ENCODE data around the gene KRT6A. TPM values are rescaled to one million over a fixed set of nuclear protein-coding genes. Genes with fewer than 3 reads are reported as not detected.
"Not testable (repeated sequence)": the region's sequence is repeated elsewhere in the genome, so short reads cannot be mapped to it uniquely, and the experiment has no call there.

Gene KRT6A
- total RNA-seq, 1 donor from 2014 or later: not detected

GRCh38 chr12:52502877-52503276 lies 9.8 kb upstream of the KRT6A start:
- no peak for DNase-seq (ENCODE audit: low read depth)

GRCh38 chr12:52501490-52501889 lies 8.4 kb upstream of the KRT6A start:
- DNase-seq (ENCODE audit: low read depth): no peak

GRCh38 chr12:52500574-52500973 lies 7.5 kb upstream of the KRT6A start:
- peak; percentile 60 for DNase-seq (ENCODE audit: low read depth)

GRCh38 chr12:52499806-52500560 lies 6.9 kb upstream of the KRT6A start:
- no peak for DNase-seq (ENCODE audit: low read depth)

DNA sequence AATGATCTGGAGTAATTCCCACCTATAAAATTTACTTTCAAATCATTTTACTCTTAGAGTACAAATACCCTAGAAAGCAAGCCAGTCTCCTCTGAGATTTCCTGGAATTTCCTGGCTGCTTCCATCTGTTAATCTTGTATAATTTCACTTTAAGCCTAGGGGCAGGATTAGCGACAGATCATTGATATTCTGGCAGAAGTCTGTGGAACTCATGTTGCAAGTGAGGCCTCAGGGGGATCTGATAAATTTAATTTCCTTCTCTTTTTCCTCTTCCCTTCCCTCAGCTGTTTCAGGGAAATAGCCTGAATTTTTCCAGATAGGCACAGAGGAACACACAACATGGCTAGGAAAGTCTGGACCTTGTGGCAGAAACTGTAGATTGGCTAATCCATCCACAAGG lies 5.9 kb upstream of the KRT6A start:
- no peak for DNase-seq (ENCODE audit: low read depth)

DNA sequence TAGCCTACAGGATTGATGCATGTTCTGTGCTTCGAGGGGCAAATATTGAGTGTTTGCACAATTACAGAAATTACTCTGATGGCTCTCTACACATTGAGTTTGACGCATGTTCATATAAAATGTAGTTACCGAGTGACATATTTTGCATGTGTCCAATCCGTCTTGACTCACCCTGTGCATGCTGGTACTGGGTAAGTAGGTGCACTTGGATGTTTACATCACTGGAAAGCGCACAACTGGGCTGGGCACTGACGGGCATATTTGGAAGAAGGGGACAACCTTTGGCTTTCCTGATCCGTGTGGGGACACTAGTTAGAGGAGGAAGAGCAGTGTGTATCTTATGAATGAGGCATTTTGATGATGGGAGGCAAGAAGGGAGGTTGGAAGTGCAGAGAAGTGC lies 4.9 kb upstream of the KRT6A start:
- no peak for DNase-seq (ENCODE audit: low read depth)

DNA sequence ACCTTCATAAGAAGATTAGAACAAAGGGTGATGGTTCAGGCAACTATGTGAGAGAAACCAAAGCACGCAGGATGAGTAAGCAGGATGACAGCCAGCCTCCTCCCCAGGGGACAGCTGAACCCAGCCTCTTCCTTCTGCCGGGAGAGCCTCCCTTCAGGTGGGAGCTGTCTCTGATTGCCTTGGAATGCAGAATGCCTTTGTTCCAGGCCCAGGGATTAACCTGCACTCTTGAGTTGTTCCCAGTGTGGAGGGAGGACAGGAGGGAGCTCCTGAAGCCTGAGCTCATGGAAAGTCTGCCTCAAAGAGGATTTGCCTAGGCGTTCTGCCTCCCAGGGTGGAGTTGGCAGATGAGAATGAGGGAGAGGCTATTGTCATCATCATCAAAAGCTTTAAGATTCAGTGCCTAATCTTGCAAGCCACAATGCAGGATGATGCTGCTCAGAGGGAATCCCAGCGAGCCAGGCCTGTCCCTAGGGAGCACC lies 3.6 kb upstream of the KRT6A start:
- DNase-seq (ENCODE audit: low read depth): peak; percentile 93

DNA sequence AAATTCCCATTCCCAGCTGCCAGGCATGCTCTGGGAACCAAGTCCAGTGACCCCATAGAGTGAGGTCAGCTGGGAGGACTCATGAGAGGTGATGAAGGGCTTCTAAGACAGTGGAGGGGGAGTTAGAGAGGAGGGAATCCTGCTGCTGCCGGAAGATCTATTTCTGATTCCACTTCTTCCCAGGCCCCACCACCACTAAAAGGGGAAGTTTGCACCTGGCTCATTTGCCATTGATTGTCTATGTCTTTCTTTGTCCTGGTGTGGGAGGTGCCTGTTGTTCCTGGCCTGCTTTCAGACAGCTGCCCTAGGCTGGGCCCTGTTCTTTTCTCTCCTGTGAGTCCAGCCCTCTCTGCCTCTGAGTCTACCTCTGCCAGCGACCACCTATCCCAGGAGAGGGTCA lies 3.0 kb upstream of the KRT6A start:
- peak; percentile 88 for DNase-seq (ENCODE audit: low read depth)

DNA sequence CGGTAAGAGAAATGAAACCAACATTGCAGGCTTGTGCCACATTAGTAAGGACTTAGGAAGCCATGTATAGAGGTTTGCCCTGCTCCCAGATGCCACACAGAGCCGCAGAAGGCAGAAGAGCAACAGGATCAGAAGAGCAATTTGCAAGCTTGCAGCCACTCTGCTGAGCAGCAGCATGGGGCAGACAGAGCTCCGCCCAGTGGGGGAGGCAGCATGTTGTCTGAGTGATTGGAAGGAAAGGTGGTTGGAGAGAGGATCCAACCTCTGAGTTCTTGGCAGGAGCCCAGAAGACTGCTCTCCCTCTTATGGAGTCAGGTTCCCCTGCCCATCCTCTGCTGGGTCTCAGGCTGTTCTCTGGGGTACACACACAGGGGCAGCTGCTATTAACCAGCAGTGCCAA lies 2.3 kb upstream of the KRT6A start:
- peak; percentile 90 for DNase-seq (ENCODE audit: low read depth)

DNA sequence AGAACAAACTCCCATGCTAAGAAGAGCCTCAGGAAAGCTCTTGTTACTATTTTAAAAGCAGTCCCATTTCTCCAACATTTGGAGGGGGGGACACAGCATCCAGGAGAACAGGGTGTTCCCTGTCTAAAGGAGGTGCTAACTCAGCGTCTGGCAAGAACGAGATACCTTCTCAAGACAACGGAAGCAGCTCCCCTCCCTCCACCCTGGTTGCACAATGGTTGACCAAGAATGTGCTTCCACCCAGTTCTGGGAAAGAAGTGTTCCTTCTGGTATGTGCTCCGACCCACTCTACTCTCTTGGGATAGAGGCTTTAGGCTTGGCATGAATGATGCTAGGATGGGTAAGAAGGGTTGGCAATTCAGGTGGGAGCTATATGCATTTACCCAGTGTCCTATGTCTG lies 1.5 kb upstream of the KRT6A start:
- DNase-seq (ENCODE audit: low read depth): peak; percentile 60

- no peak for DNase-seq (ENCODE audit: low read depth)
Observed at GRCh38 chr12:52494100-52494499, 1.0 kb upstream of the KRT6A start.

GRCh38 chr12:52492405-52492804 lies 652 bp downstream of the KRT6A start:
- DNase-seq (ENCODE audit: low read depth): not testable (repeated sequence)

- DNase-seq (ENCODE audit: low read depth): not testable (repeated sequence)
Observed at GRCh38 chr12:52491495-52491894, 1.6 kb downstream of the KRT6A start.

DNA sequence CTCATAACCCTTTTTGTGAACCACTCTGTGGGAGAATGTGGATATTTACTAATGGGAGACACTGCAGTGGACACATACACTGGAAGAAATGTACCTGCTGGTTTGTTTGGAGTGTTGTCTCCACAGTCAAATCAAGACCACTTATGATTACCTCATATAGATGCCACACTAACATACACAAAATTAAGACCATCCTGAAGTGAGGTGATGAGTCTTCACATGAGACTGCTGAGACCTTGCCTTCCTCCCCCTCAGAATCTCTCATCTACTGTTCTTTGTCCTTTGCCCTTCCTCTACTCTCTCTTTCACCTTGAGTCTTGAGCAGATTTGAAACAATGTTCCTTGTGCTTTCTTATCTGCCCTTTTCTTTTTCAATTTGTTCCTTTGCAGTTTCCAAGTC lies 4.3 kb downstream of the KRT6A start:
- DNase-seq (ENCODE audit: low read depth): no peak

GRCh38 chr12:52487744-52488443 lies 5.2 kb downstream of the KRT6A start:
- not testable (repeated sequence) for DNase-seq (ENCODE audit: low read depth)

GRCh38 chr12:52487211-52487610 lies 5.8 kb downstream of the KRT6A start:
- DNase-seq (ENCODE audit: low read depth): no peak

DNA sequence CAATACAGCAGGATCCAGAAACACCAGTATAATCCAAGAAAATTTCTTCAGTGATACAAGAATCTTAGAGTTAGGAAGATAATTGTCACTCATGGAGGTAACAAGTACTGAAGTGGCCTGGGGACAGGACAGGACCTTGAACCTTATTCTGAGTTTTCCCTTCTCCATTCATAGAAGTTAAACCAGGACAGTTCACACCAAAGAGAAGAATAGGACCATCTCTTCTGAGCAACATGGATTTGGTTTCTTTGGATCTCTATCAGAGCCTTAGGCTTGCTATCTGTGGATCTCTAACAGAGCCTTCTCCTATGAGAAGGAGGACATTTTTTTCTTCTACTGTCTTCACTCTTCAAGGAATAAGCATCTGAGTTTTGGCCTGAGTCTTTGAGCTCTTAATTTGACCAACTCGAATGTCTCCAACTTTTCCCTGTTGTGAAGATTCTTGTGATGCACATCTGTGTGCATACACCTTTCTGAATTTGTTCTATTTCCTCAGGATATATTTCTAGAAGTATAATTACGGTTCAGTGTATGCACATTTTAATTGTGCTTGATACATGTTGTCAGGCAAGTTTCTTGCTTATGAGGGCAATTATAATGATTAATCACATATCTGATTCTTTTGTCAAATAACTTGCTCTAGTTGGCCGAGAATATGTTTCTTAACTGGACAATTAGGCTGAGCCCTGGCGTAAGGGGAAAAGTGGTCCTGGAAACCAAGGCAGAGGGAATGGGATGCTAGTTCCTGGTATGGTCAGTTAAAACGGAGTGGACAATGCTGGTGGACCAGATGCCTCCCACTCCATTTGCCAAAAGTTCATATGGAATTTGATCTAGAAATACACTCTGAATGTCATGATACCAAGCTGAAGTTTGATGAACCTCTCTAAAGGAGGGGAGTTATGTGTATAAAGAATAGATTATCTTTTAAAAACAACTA lies 6.6 kb downstream of the KRT6A start:
- DNase-seq (ENCODE audit: low read depth): no peak

DNA sequence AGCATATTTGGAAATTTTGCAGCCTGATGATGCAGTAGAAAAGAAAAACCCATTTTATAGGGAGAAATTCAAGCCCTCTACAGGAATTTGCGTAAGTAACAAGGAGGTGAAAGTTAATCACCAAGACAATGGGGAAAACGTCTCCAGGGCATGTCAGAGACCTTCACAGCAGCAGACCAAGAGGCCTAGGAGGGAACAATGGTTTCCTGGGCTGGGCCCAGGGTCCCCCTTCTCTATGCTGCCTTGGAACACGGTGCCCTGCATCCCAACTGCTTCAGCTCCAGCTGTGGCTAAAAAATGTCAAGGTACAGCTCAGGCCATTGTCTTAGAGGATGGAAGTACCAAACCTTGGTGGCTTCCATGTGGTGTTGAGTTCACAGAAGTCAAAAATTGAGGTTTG lies 13.0 kb downstream of the KRT6A start:
- DNase-seq (ENCODE audit: low read depth): no peak

DNA sequence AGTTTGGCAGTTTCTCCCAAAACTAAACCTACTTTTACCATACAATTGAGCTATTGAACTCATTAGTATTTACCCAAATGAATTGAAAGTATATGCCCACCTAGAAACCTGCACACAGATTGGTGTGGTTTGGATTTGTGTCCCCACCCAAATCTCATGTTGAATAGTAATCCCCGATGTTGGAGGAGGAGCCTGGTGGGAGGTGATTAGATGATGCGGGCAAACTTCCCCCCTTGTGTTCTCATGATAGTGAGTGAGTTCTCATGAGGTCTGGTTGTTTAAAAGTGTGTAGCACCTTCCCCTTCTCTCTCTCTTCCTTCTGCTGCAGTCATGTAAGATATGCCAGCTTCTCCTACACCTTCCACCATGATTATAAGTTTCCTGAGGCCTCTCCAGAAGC lies 15.4 kb downstream of the KRT6A start:
- DNase-seq (ENCODE audit: low read depth): no peak

DNA sequence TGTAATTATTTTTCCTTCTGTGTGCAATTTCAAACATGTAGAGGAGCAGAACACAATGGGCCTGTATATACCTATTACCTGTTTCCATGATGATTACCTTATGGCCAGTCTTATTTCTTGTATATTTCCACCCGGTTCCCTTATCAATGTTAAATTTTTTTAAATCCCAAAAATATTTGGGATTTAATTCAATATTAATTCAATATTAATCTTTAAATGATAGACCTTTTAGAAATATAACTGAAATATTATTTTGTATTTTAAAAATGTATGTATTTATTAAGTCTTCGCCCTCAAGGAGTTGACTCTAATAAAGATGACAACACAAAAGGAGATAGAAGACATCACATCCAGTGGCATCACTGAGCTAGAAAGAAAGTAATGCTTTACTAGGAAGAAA lies 18.8 kb downstream of the KRT6A start:
- no peak for DNase-seq (ENCODE audit: low read depth)

- DNase-seq (ENCODE audit: low read depth): no peak
Observed at GRCh38 chr12:52473768-52474167, 19.3 kb downstream of the KRT6A start, which contains the start of gene KRT6C. Gene KRT6C, minus strand, starts transcription at chr12:52473805. Its CDS starts 68 bp downstream, at chr12:52473737.

DNA sequence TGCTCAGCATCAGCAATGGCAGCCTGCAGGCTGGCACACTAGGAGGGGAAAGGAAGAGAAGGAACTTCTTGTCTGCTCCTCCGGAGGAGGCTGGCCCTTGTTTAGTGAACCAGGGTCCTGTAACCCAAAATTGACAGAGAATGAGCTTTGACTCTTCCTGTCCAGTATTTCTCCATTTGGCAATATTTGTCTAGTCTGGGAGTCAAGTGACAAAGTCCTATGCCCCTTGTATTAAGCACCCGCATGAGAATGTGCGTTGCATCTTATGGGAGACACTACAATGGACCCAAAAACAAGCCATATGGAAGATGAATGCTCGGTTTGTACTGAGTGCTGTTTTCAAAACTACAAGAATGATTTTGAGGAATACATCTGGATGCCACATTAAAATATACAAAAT lies 23.2 kb downstream of the KRT6A start:
- DNase-seq (ENCODE audit: low read depth): no peak

All from myocyte (in vitro differentiated cells).